Mesenchymal stem cell (in vitro differentiated cells and primary cell): Measurements from ENCODE around the gene GPC3.

Experiments used
- DNase-seq: peaks from one replicate; pipeline ENCODE4 v3.0.0-alpha.2; 2013
- H2AFZ ChIP-seq: one replicate; pipeline ENCODE4 v1.6.1; 2013; ENCODE audit warnings: low read depth, mild to moderate bottlenecking, control low read depth, inconsistent platforms, low read length, moderate library complexity
- H2AK5ac ChIP-seq: 2 replicates; pipeline ENCODE4 v1.6.1; 2013; ENCODE audit warnings: low read length, moderate library complexity, mild to moderate bottlenecking, inconsistent platforms; ENCODE audit not compliant: severe bottlenecking
- H2BK120ac ChIP-seq: one replicate; pipeline ENCODE4 v1.6.1; 2013; ENCODE audit warnings: low read depth, mild to moderate bottlenecking, inconsistent platforms, low read length, moderate library complexity
- H2BK12ac ChIP-seq, 2 experiments: one replicate each; pipeline ENCODE4 v1.6.1; 2013; ENCODE audit warnings: inconsistent platforms in 2 of 2, low read length in 2 of 2, mild to moderate bottlenecking in 2 of 2, moderate library complexity in 2 of 2, control low read depth in 1 of 2
- H2BK15ac ChIP-seq: one replicate; pipeline ENCODE4 v1.6.1; 2013; ENCODE audit warnings: mild to moderate bottlenecking, low read depth, inconsistent platforms; ENCODE audit not compliant: poor library complexity, severe bottlenecking
- H2BK5ac ChIP-seq: 2 replicates; pipeline ENCODE4 v1.6.1; 2013; ENCODE audit warnings: low read depth, mild to moderate bottlenecking, low read length, control low read depth, inconsistent platforms; ENCODE audit not compliant: poor library complexity, severe bottlenecking
- H3K14ac ChIP-seq, 2 experiments: one replicate each; pipeline ENCODE4 v1.6.1; 2013; ENCODE audit warnings: inconsistent platforms in 2 of 2, low read length in 2 of 2, control low read depth in 1 of 2, mild to moderate bottlenecking in 1 of 2, moderate library complexity in 1 of 2
- H3K18ac ChIP-seq, 2 experiments: one replicate each; pipeline ENCODE4 v1.6.1; 2013; ENCODE audit warnings: inconsistent platforms in 2 of 2, low read length in 2 of 2, control low read depth in 1 of 2, low read depth in 1 of 2, mild to moderate bottlenecking in 1 of 2
- H3K23ac ChIP-seq, 2 experiments: one replicate each; pipeline ENCODE4 v1.6.1; 2013; ENCODE audit warnings: inconsistent platforms in 2 of 2, low read length in 2 of 2, mild to moderate bottlenecking in 2 of 2, moderate library complexity in 2 of 2, control low read depth in 1 of 2
- H3K27ac ChIP-seq: 2 replicates; pipeline ENCODE4 v1.5.1; 2013; ENCODE audit warnings: mild to moderate bottlenecking, moderate library complexity, low read length, control low read depth, inconsistent platforms; ENCODE audit not compliant: poor library complexity, severe bottlenecking
- H3K27me3 ChIP-seq, 2 experiments: 2 replicates each; pipeline versions ENCODE4 v1.6.1 to v1.7.0; 2013; ENCODE audit warnings: low read length in 2 of 2, mild to moderate bottlenecking in 2 of 2, moderate library complexity in 2 of 2, control low read depth in 1 of 2, inconsistent platforms in 1 of 2; ENCODE audit not compliant: control insufficient read depth in 1 of 2, insufficient read depth in 1 of 2
- H3K36me3 ChIP-seq, 2 experiments: 2 replicates each; pipeline versions ENCODE4 v1.6.1 to v1.7.0; 2013; ENCODE audit warnings: low read length in 2 of 2, control low read depth in 1 of 2, inconsistent platforms in 1 of 2, low read depth in 1 of 2, mild to moderate bottlenecking in 1 of 2; ENCODE audit not compliant: insufficient read depth in 2 of 2, control insufficient read depth in 1 of 2
- H3K4ac ChIP-seq, 2 experiments: one replicate each; pipeline ENCODE4 v1.6.1; 2013; ENCODE audit warnings: inconsistent platforms in 2 of 2, low read length in 2 of 2, mild to moderate bottlenecking in 2 of 2, moderate library complexity in 2 of 2, control low read depth in 1 of 2, low read depth in 1 of 2
- H3K4me1 ChIP-seq: 2 replicates; pipeline ENCODE4 v1.6.1; 2013; ENCODE audit warnings: low read depth, low read length, control low read depth; ENCODE audit not compliant: control insufficient read depth, insufficient read depth
- H3K4me2 ChIP-seq: 2 replicates; pipeline ENCODE4 v1.6.1; 2013; ENCODE audit warnings: low read length, mild to moderate bottlenecking, inconsistent platforms; ENCODE audit not compliant: poor library complexity, severe bottlenecking
- H3K4me3 ChIP-seq, 2 experiments: 2 replicates each; pipeline versions ENCODE4 v1.5.1 to v1.7.0; 2013; ENCODE audit warnings: low read length in 2 of 2, mild to moderate bottlenecking in 2 of 2, control low read depth in 1 of 2, low read depth in 1 of 2; ENCODE audit not compliant: insufficient read depth in 1 of 2
- H3K79me1 ChIP-seq: replicated peaks from 2 replicates; pipeline ENCODE4 v1.6.1; 2013; ENCODE audit warnings: mild to moderate bottlenecking, control low read depth, low read length, inconsistent platforms; ENCODE audit not compliant: poor library complexity, severe bottlenecking
- H3K9ac ChIP-seq: 2 replicates; pipeline ENCODE4 v1.7.0; 2013; ENCODE audit warnings: mild to moderate bottlenecking, low read length, moderate library complexity
- H3K9me3 ChIP-seq: 2 replicates; pipeline ENCODE4 v1.7.0; 2013; ENCODE audit warnings: mild to moderate bottlenecking, low read length; ENCODE audit not compliant: control insufficient read depth
- H4K8ac ChIP-seq: one replicate; pipeline ENCODE4 v1.6.1; 2013; ENCODE audit warnings: inconsistent platforms, mild to moderate bottlenecking, low read length, moderate library complexity
- H4K91ac ChIP-seq: one replicate; pipeline ENCODE4 v1.6.1; 2013; ENCODE audit warnings: mild to moderate bottlenecking, low read length, inconsistent platforms
- WGBS: methylation state at CpG from one replicate; pipeline ENCODE4 v1.1.7; 2013; ENCODE audit warnings: mixed read lengths; 5-methylcytosine and 5-hydroxymethylcytosine counted together

Gene GPC3

DNA sequence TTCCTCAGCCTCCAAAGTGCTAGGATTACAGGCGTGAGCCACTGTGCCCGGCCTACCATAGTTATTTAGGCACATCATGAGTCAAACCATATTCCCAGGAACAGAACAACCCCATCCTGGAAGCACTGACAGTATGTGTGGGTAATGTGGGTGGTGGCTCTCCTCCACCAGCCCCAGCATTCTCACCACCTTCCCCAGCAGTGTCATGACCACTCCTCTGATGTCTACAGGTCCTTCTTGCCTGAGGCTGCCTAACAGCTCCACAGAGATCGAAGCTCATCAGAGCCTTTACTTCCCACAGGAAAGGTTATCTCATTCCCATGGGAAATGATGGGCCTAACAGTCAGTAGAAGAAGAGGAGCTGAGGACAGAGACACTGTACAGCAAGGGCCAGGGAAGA is 440.6 kb downstream of the GPC3 start:
- no peak overlapping the region for H3K4me2 ChIP-seq
- no peaks in the 10 kb centered on the region for H3K36me3 ChIP-seq
- H3K4ac ChIP-seq, result no peak overlapping the region
- no peaks in the 10 kb centered on the region for H3K4me1 ChIP-seq
- H3K4me3 ChIP-seq, result no peak overlapping the region
- no peak overlapping the region for H3K18ac ChIP-seq
- H3K27ac ChIP-seq, result no peak overlapping the region
- H2BK120ac ChIP-seq, result no peak overlapping the region
- no peak for DNase-seq
- WGBS, result no CpG with 5 or more reads among the region's 3 CpGs
- H4K8ac ChIP-seq, result no peak overlapping the region
- no peak overlapping the region for H3K14ac ChIP-seq
- H3K9me3 ChIP-seq, result peaks cover 5% of the 10 kb centered on the region
- no peak overlapping the region for H2AFZ ChIP-seq
- no peak overlapping the region for H4K91ac ChIP-seq
- H3K9ac ChIP-seq, result peak overlapping the region; percentile 77
- no peak overlapping the region for H2BK15ac ChIP-seq
- H3K27me3 ChIP-seq, result no peaks in the 10 kb centered on the region
- no peaks in the 10 kb centered on the region for H3K79me1 ChIP-seq
- H3K23ac ChIP-seq, result no peak overlapping the region
- H2AK5ac ChIP-seq, result peak overlapping the region; percentile 49
- H2BK12ac ChIP-seq, result no peak overlapping the region
- H2BK5ac ChIP-seq, result no peak overlapping the region

- H4K8ac ChIP-seq, result no peak overlapping the region
- WGBS, result 0% methylated on average over 1 of the region's 3 CpGs
- H2BK15ac ChIP-seq, result no peak overlapping the region
- H4K91ac ChIP-seq, result no peak overlapping the region
- H3K9me3 ChIP-seq, result peaks cover 3% of the 10 kb centered on the region
- no peak overlapping the region for H2BK120ac ChIP-seq
- no peaks in the 10 kb centered on the region for H3K4me1 ChIP-seq
- peak overlapping the region; percentile 77 for H3K9ac ChIP-seq
- no peak overlapping the region for H3K14ac ChIP-seq
- no peaks in the 10 kb centered on the region for H3K79me1 ChIP-seq
- no peak overlapping the region for H3K23ac ChIP-seq
- H3K27ac ChIP-seq, result peak overlapping the region; percentile 21
- no peak overlapping the region for H3K4me3 ChIP-seq
- no peaks in the 10 kb centered on the region for H3K36me3 ChIP-seq
- no peaks in the 10 kb centered on the region for H3K27me3 ChIP-seq
- H3K18ac ChIP-seq, result no peak overlapping the region
- H2AK5ac ChIP-seq, result no peak overlapping the region
- no peak overlapping the region for H2AFZ ChIP-seq
- no peak overlapping the region for H2BK5ac ChIP-seq
- no peak overlapping the region for H2BK12ac ChIP-seq
- no peak overlapping the region for H3K4me2 ChIP-seq
- DNase-seq, result peak; percentile 85
- H3K4ac ChIP-seq, result no peak overlapping the region
Measured at GRCh38 chrX:133544115-133544514, 441.3 kb downstream of the GPC3 start.

- Histone ChIP-seq H3K4me3 (no peak overlapping the region), H2BK15ac (no peak overlapping the region)
- 88% methylated on average over 2 of the region's 2 CpGs for WGBS
Measured at GRCh38 chrX:133543654-133544053, 441.7 kb downstream of the GPC3 start.

DNA sequence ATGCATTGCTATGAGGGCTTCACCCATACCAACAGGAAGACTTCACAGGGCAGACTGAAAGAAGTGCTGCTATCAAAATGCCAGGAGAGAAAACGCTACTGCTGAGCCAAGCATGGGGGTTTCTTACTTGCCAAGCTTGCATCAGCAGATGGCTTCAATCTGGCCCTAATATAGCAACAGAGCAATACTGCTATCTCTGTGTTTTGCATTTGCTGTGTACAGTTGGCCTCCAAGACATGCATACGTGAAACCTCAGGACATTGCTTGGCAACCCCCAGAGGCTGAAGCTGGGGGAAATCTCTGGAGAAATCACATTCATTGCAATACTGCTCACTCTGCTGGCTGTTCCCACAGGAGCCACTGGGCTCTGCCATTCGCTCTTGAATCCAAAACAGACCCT is 442.9 kb downstream of the GPC3 start:
- H3K4me1 ChIP-seq, result no peaks in the 10 kb centered on the region
- H3K4me2 ChIP-seq, result no peak overlapping the region
- H2AK5ac ChIP-seq, result no peak overlapping the region
- H3K9ac ChIP-seq, result no peak overlapping the region
- no peak overlapping the region for H3K14ac ChIP-seq
- no peak overlapping the region for H3K18ac ChIP-seq
- 48% methylated on average over 2 of the region's 3 CpGs for WGBS
- H3K27ac ChIP-seq, result no peak overlapping the region
- H4K91ac ChIP-seq, result no peak overlapping the region
- peak; percentile 64 for DNase-seq
- H3K4ac ChIP-seq, result no peak overlapping the region
- H2BK5ac ChIP-seq, result no peak overlapping the region
- no peaks in the 10 kb centered on the region for H3K36me3 ChIP-seq
- H3K4me3 ChIP-seq, result no peak overlapping the region
- H2BK120ac ChIP-seq, result no peak overlapping the region
- peaks cover 3% of the 10 kb centered on the region for H3K9me3 ChIP-seq
- H3K79me1 ChIP-seq, result no peaks in the 10 kb centered on the region
- no peak overlapping the region for H2BK15ac ChIP-seq
- H3K23ac ChIP-seq, result no peak overlapping the region
- no peak overlapping the region for H4K8ac ChIP-seq
- no peak overlapping the region for H2BK12ac ChIP-seq
- no peak overlapping the region for H2AFZ ChIP-seq
- no peaks in the 10 kb centered on the region for H3K27me3 ChIP-seq

More at GRCh38 chrX:133543654-133544053, 441.7 kb downstream of the GPC3 start:
- Histone ChIP-seq H3K23ac (no peak overlapping the region), H3K27ac (no peak overlapping the region), H3K79me1 (no peaks in the 10 kb centered on the region), H3K9me3 (peaks cover 3% of the 10 kb centered on the region), H3K14ac (no peak overlapping the region), H3K4me1 (no peaks in the 10 kb centered on the region), H4K8ac (no peak overlapping the region), H2AFZ (no peak overlapping the region), H4K91ac (no peak overlapping the region), H2BK5ac (no peak overlapping the region), H2BK120ac (no peak overlapping the region), H3K4me2 (no peak overlapping the region), H2BK12ac (no peak overlapping the region), H3K36me3 (no peaks in the 10 kb centered on the region), H2AK5ac (no peak overlapping the region), H3K27me3 (no peaks in the 10 kb centered on the region), H3K9ac (peak overlapping the region; percentile 36), H3K18ac (no peak overlapping the region), H3K4ac (no peak overlapping the region)
- DNase-seq, result no peak
